Activated CD8-positive, alpha-beta memory T cell treated with anti-CD3 and anti-CD28 coated beads, Interleukin-2, amount 10 ng/mL, durations not matched to agents 7 days and 5 days (primary cell): Measurements from ENCODE around the gene SPEN. TPM values are rescaled to one million over a fixed set of nuclear protein-coding genes. Genes with fewer than 3 reads are reported as not detected.
"Not testable (repeated sequence)": the region's sequence is repeated elsewhere in the genome, so short reads cannot be mapped to it uniquely, and the experiment has no call there.

ENCODE experiments used
- ATAC-seq: fragments of 150-1000 bp; cut with Tn5 transposase; one replicate; pipeline ENCODE4 v1.10.0; 2021; ENCODE audit warnings: moderate library complexity
- CTCF ChIA-PET: fragments of 350-600 bp; sonication (Branson Sonifier 250); formaldehyde crosslinking; loops from one replicate; lab custom pipeline; 2021; ENCODE audit warnings: antibody characterized with exemption; lab: Charles Lee
- DNase-seq: peaks from one replicate; pipeline ENCODE4 v3.0.0-alpha.2; 2020
- H3K27ac Mint-ChIP-seq: one replicate; pipeline ENCODE4 v1.8.0; 2021; ENCODE audit warnings: mild to moderate bottlenecking, mixed read lengths
- H3K27me3 Mint-ChIP-seq: one replicate; pipeline ENCODE4 v1.8.0; 2021; ENCODE audit warnings: mixed read lengths
- H3K36me3 Mint-ChIP-seq: one replicate; pipeline ENCODE4 v1.8.0; 2021; ENCODE audit warnings: mild to moderate bottlenecking, mixed read lengths
- H3K4me1 Mint-ChIP-seq: one replicate; pipeline ENCODE4 v1.8.0; 2021; ENCODE audit warnings: mixed read lengths
- H3K4me3 Mint-ChIP-seq: one replicate; pipeline ENCODE4 v1.8.0; 2021; ENCODE audit warnings: mild to moderate bottlenecking, moderate library complexity, mixed read lengths
- H3K9me3 Mint-ChIP-seq: one replicate; pipeline ENCODE4 v1.8.0; 2022; ENCODE audit warnings: low read depth, mixed read lengths
- total RNA-seq, 2 experiments: library from RNA; stranded (reverse); gene quantifications; one replicate each; pipeline ENCODE4 v1.2.3, GENCODE V29; 2021

SPEN gene, protein sequence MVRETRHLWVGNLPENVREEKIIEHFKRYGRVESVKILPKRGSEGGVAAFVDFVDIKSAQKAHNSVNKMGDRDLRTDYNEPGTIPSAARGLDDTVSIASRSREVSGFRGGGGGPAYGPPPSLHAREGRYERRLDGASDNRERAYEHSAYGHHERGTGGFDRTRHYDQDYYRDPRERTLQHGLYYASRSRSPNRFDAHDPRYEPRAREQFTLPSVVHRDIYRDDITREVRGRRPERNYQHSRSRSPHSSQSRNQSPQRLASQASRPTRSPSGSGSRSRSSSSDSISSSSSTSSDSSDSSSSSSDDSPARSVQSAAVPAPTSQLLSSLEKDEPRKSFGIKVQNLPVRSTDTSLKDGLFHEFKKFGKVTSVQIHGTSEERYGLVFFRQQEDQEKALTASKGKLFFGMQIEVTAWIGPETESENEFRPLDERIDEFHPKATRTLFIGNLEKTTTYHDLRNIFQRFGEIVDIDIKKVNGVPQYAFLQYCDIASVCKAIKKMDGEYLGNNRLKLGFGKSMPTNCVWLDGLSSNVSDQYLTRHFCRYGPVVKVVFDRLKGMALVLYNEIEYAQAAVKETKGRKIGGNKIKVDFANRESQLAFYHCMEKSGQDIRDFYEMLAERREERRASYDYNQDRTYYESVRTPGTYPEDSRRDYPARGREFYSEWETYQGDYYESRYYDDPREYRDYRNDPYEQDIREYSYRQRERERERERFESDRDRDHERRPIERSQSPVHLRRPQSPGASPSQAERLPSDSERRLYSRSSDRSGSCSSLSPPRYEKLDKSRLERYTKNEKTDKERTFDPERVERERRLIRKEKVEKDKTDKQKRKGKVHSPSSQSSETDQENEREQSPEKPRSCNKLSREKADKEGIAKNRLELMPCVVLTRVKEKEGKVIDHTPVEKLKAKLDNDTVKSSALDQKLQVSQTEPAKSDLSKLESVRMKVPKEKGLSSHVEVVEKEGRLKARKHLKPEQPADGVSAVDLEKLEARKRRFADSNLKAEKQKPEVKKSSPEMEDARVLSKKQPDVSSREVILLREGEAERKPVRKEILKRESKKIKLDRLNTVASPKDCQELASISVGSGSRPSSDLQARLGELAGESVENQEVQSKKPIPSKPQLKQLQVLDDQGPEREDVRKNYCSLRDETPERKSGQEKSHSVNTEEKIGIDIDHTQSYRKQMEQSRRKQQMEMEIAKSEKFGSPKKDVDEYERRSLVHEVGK (N-terminal part only)
- 10 to 100 TPM; 74.6 to 75.5 TPM for total RNA-seq

GRCh38 chr1:15847100-15847892 lies at the start of gene SPEN:
TSS of gene SPEN (plus strand) at chr1:15847707. CDS start at chr1:15848068, 361 bp downstream.
- peak within 1 kb of the TSS; percentile 98 for H3K4me3 Mint-ChIP-seq
- peak within 1 kb of the TSS; percentile 99 for H3K27ac Mint-ChIP-seq
- DNase-seq (peak; percentile 98), ATAC-seq (peak; percentile 89)
- no peaks in the 10 kb centered on the region for H3K27me3 Mint-ChIP-seq
- CTCF ChIA-PET, result interaction anchor here (0.7 to 5.0 kb wide), 9 partner anchors 10 to 149 kb away, joined by 3 to 45 read pairs (median 3); no protein-coding TSS in a partner anchor
- peaks cover 3% of the 10 kb centered on the region for H3K36me3 Mint-ChIP-seq
- H3K9me3 Mint-ChIP-seq, result no peaks in the 10 kb centered on the region
- H3K4me1 Mint-ChIP-seq, result peaks cover 42% of the 10 kb centered on the region

GRCh38 chr1:15799004-15799867 lies 48.3 kb upstream of the SPEN start:
- H3K36me3 Mint-ChIP-seq, result no peaks in the 10 kb centered on the region
- H3K27ac Mint-ChIP-seq, result no peak overlapping the region
- H3K27me3 Mint-ChIP-seq, result peaks cover 7% of the 10 kb centered on the region
- H3K4me1 Mint-ChIP-seq, result no peaks in the 10 kb centered on the region
- H3K4me3 Mint-ChIP-seq, result no peak overlapping the region
- CTCF ChIA-PET, result interaction anchor here (1.0 to 1.2 kb wide), 2 partner anchors 9 to 16 kb away, joined by 3 to 10 read pairs; no protein-coding TSS in a partner anchor
- DNase-seq, result no peak
- no peaks in the 10 kb centered on the region for H3K9me3 Mint-ChIP-seq
- peak; percentile 55 for ATAC-seq

DNA sequence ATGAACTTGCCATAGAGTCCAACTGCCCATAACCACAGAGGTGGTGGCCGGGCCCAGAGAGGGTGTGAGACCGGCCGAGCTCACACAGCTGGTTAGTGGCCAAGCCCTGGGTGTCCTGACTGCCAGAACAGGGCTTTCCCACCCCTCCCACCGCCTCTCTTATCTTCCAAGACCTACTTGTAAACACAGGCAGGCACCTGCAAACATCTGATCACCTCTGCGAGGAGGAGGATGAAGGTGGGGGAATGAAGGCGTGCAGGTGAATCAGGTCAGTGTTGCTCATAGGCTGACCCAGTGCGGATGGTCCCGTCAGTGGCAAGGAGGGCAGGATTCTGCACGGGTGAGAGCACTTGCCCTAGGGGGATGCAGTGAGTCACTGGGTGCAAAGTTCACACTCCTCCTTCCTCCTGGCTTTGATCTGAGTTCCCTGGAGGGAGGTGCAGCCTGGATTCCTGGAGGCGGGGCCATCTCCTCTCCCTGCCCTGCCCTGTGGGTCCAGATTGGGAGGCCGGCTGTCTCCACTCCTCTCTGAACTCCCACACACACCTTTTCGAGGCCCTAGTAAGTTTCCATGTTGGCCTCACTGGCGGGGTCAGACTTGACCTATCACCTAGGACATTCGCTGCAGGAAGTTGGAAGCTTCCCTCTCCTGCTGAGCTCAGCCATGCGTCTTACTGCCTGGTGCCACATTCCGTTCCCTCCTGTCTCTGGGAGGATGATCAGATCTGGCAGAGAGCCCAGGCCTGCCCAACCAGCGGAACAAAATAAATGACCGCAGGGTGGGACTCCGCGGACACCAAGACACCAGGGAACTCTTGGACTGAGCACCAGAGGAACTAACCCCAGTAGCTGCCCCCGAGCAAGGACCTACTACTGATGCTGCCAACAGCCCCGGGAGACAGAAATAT lies 47.3 kb upstream of the SPEN start:
- Mint-ChIP-seq H3K4me3 (no peak overlapping the region), H3K36me3 (no peaks in the 10 kb centered on the region), H3K9me3 (no peaks in the 10 kb centered on the region), H3K27me3 (peaks cover 7% of the 10 kb centered on the region), H3K4me1 (no peaks in the 10 kb centered on the region), H3K27ac (no peak overlapping the region)
- CTCF ChIA-PET, result interaction anchor here (1.5 to 1.6 kb wide), 2 partner anchors 9 to 15 kb away, joined by 6 read pairs; no protein-coding TSS in a partner anchor
- DNase-seq, result no peak
- no peak for ATAC-seq

GRCh38 chr1:15802234-15802965 lies 45.1 kb upstream of the SPEN start:
- Mint-ChIP-seq H3K27ac (no peak overlapping the region), H3K4me1 (no peaks in the 10 kb centered on the region)
- CTCF ChIA-PET, result interaction anchor here (1.1 to 1.9 kb wide), 6 partner anchors 11 to 276 kb away, joined by 3 to 10 read pairs (median 5); no protein-coding TSS in a partner anchor

DNA sequence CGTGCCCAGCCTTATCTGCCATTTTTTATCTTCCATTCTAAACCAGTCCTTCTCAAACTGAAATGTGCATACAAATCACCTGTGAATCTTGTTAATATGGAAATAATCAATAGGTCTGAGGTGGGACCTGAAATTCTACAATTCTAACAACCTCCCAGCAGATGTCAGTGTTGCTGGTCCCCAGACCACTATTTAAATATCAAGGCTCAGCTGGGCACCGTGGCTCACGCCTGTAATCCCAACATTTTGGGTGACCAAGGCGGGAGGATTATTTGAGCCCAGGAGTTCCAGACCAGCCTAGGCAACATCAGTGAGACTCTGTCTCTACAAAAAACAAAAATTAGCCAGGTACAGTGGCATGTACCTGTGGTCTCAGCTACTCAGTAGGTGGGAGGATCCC lies 44.1 kb upstream of the SPEN start:
- Mint-ChIP-seq H3K4me1 (no peaks in the 10 kb centered on the region), H3K36me3 (no peaks in the 10 kb centered on the region), H3K4me3 (no peak overlapping the region), H3K27me3 (peaks cover 11% of the 10 kb centered on the region), H3K27ac (no peak overlapping the region), H3K9me3 (no peaks in the 10 kb centered on the region)
- CTCF ChIA-PET, result interaction anchor here (0.6 to 2.5 kb wide), 12 partner anchors 11 to 261 kb away, joined by 3 to 10 read pairs (median 4); no protein-coding TSS in a partner anchor
- peak; percentile 51 for ATAC-seq
- DNase-seq, result no peak

More at GRCh38 chr1:15802234-15802965, 45.1 kb upstream of the SPEN start:
- DNase-seq (no peak), ATAC-seq (no peak)
- Mint-ChIP-seq H3K36me3 (no peaks in the 10 kb centered on the region), H3K4me3 (no peak overlapping the region), H3K9me3 (no peaks in the 10 kb centered on the region), H3K27me3 (peaks cover 10% of the 10 kb centered on the region)

DNA sequence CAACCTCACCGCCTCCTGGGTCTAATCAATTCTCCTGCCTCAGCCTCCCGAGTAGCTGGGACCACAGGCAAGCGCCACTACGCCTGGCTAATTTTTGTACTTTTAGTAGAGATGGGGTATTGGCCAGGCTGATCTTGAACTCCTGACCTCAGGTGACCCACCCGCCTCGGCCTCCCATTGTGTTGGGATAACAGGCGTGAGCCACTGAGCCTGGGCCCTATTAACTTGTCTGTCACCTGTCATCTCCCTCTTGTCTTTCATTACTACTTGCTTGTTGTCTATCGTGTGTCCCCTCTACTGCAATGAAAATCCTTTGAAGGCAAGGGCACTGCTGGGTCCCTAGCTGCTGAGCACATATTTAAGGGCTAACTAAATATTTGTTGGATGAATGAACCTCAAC lies 43.4 kb upstream of the SPEN start:
- no peak overlapping the region for H3K4me3 Mint-ChIP-seq
- H3K4me1 Mint-ChIP-seq, result no peaks in the 10 kb centered on the region
- ATAC-seq (no peak), DNase-seq (no peak)
- CTCF ChIA-PET, result interaction anchor here (0.6 to 2.5 kb wide), 13 partner anchors 10 to 260 kb away, joined by 3 to 10 read pairs (median 4); partner anchors contain the start of gene SRARP
- no peak overlapping the region for H3K27ac Mint-ChIP-seq
- H3K36me3 Mint-ChIP-seq, result no peaks in the 10 kb centered on the region
- no peaks in the 10 kb centered on the region for H3K9me3 Mint-ChIP-seq
- H3K27me3 Mint-ChIP-seq, result peaks cover 11% of the 10 kb centered on the region

DNA sequence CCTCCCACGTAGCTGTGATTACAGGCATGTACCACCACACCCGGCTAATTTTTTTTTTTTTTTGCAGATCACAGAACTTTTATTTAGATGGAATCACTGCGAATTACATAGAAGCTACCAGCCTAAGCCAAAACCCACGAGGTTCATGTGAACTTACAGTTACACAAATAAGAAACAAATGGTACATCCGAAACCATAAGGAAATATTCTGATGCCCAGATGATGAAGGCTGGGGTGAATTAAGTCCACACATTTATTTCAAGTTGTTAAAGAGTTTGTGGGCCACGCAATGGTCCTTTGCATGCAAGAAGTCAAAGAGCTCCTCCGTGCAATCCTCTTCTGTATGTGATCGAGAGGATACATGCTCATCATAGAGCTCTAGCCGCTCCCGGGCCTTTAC lies 40.4 kb upstream of the SPEN start:
- Mint-ChIP-seq H3K4me3 (no peak overlapping the region), H3K27me3 (peaks cover 6% of the 10 kb centered on the region), H3K27ac (no peak overlapping the region), H3K9me3 (no peaks in the 10 kb centered on the region), H3K4me1 (no peaks in the 10 kb centered on the region), H3K36me3 (no peaks in the 10 kb centered on the region)
- DNase-seq (no peak), ATAC-seq (no peak)
- CTCF ChIA-PET, result interaction anchor here (0.7 to 1.5 kb wide), 5 partner anchors 9 to 169 kb away, joined by 3 to 6 read pairs (median 3); partner anchors contain the start of gene ZBTB17

DNA sequence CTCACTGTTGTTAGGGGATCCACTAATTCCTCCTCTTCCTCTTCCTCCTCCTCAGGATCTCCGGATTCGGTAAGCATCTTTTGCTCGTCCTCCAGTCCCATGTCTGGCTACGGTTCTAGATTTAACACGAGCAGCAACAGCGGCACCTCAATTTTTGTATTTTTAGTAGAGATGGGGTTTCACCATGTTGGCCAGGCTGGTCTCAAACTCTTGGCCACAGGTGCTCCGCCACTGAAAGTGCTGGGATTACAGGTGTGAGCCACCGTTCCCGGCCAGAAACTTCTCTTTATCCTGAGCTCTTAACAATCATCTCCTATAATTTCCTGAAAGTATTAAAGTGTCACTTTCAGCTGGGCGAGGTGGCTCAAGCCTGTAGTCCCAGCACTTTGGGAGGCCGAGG lies 40.0 kb upstream of the SPEN start, which contains the start of gene UQCRHL:
TSS of gene UQCRHL (minus strand) at position 101 of the 400 bp plus-strand sequence. CDS start at position 101, 0 bp downstream.
- DNase-seq, H3K27ac Mint-ChIP-seq, H3K4me3 Mint-ChIP-seq, ATAC-seq, H3K27me3 Mint-ChIP-seq, H3K9me3 Mint-ChIP-seq, H3K36me3 Mint-ChIP-seq, H3K4me1 Mint-ChIP-seq: not testable (repeated sequence)
- CTCF ChIA-PET, result interaction anchor here (0.9 to 1.5 kb wide), 4 partner anchors 8 to 16 kb away, joined by 3 to 6 read pairs (median 3); no protein-coding TSS in a partner anchor

DNA sequence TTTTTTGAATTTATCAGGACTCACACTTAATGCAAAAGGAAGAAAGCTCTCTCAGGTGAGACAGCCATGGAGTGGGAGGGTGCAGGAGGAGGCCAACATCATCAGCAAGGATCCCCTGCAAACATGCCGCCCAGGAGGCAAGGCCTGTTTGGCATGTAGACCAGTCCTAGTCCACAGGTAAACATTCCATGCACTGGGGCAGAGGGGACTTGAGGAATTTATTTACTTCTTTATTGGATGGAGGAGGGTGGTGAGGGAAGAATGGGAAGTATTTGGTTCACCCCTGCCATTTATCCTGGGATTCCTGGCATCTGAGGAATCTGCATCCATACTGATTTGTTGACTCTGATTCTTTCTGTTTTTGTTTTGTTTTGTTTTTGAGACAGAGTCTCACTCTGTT lies 38.6 kb upstream of the SPEN start:
- CTCF ChIA-PET, result no interaction called here
- Mint-ChIP-seq H3K27ac (no peak overlapping the region), H3K36me3 (no peaks in the 10 kb centered on the region), H3K4me1 (no peaks in the 10 kb centered on the region), H3K4me3 (no peak overlapping the region), H3K27me3 (peaks cover 4% of the 10 kb centered on the region), H3K9me3 (no peaks in the 10 kb centered on the region)
- no peak for DNase-seq
- no peak for ATAC-seq

GRCh38 chr1:15810073-15810472 lies 37.4 kb upstream of the SPEN start:
- Mint-ChIP-seq H3K27ac (no peak overlapping the region), H3K4me3 (no peak overlapping the region), H3K9me3 (no peaks in the 10 kb centered on the region), H3K27me3 (peaks cover 4% of the 10 kb centered on the region), H3K4me1 (no peaks in the 10 kb centered on the region), H3K36me3 (no peaks in the 10 kb centered on the region)
- CTCF ChIA-PET, result no interaction called here
- ATAC-seq (no peak), DNase-seq (no peak)
